Measurements from ENCODE around the gene DYNLRB1.
"Not testable (repeated sequence)": the region's sequence is repeated elsewhere in the genome, so short reads cannot be mapped to it uniquely, and the experiment has no call there.

The DYNLRB1 gene

DNA sequence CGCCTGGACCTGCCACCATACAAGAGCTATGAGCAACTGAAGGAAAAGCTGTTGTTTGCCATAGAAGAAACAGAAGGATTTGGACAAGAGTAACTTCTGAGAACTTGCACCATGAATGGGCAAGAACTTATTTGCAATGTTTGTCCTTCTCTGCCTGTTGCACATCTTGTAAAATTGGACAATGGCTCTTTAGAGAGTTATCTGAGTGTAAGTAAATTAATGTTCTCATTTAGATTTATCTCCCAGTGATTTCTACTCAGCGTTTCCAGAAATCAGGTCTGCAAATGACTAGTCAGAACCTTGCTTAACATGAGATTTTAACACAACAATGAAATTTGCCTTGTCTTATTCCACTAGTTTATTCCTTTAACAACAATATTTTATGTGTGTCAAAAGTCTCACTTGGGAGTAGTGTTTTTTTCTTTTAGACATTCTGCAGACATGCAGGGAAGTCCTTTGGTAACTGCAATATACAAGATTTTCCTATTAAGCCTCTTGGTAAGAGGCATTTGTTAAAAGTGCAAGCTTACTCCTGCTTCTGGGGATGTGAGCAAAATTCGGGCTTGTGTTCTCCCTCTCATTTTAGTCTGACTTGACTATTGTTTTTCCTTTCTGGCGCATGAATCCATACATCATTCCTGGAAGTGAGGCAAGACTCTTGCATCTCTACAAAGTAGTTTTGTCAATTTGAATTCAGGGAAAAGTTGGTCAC is 8.4 kb upstream of the DYNLRB1 start:
- no peak overlapping the region for H3K4me3 Mint-ChIP-seq
- no peaks in the 10 kb centered on the region for H3K9me3 Mint-ChIP-seq
- peaks cover 9% of the 10 kb centered on the region for H3K4me1 Mint-ChIP-seq
- no peak for TF ChIP-seq CTCF (IDR thresholded peaks at IDR 0.05; ENCODE audit: unreplicated experiment in 3 of 3)
- H3K27ac Mint-ChIP-seq: no peak overlapping the region
- no peaks in the 10 kb centered on the region for H3K27me3 Mint-ChIP-seq (ENCODE audit: low read depth)
- H3K36me3 Mint-ChIP-seq (ENCODE audit: low read depth): peaks cover 61% of the 10 kb centered on the region

GRCh38 chr20:34510575-34510974 is 5.6 kb upstream of the DYNLRB1 start:
- Mint-ChIP-seq H3K4me3 (no peak overlapping the region), H3K36me3 (ENCODE audit: low read depth) (peaks cover 47% of the 10 kb centered on the region), H3K27ac (peak overlapping the region; percentile 67 to 98 (median 94)), H3K9me3 (no peaks in the 10 kb centered on the region), H3K4me1 (peaks cover 34% of the 10 kb centered on the region), H3K27me3 (ENCODE audit: low read depth) (peaks cover 2% of the 10 kb centered on the region)
- no peak for TF ChIP-seq CTCF (IDR thresholded peaks at IDR 0.05; ENCODE audit: unreplicated experiment in 3 of 3)

- H3K4me3 Mint-ChIP-seq: peak overlapping the region; percentile 34 to 65 (median 51)
- no peak for TF ChIP-seq CTCF (IDR thresholded peaks at IDR 0.05; ENCODE audit: unreplicated experiment in 3 of 3)
- H3K4me1 Mint-ChIP-seq: peaks cover 41% of the 10 kb centered on the region
- H3K36me3 Mint-ChIP-seq (ENCODE audit: low read depth): peaks cover 34% of the 10 kb centered on the region
- H3K27ac Mint-ChIP-seq: peak overlapping the region; percentile 94 to 98 (median 94)
- no peaks in the 10 kb centered on the region for H3K9me3 Mint-ChIP-seq
- H3K27me3 Mint-ChIP-seq (ENCODE audit: low read depth): peaks cover 3% of the 10 kb centered on the region
Observed at GRCh38 chr20:34511891-34512265, 4.3 kb upstream of the DYNLRB1 start.

DNA sequence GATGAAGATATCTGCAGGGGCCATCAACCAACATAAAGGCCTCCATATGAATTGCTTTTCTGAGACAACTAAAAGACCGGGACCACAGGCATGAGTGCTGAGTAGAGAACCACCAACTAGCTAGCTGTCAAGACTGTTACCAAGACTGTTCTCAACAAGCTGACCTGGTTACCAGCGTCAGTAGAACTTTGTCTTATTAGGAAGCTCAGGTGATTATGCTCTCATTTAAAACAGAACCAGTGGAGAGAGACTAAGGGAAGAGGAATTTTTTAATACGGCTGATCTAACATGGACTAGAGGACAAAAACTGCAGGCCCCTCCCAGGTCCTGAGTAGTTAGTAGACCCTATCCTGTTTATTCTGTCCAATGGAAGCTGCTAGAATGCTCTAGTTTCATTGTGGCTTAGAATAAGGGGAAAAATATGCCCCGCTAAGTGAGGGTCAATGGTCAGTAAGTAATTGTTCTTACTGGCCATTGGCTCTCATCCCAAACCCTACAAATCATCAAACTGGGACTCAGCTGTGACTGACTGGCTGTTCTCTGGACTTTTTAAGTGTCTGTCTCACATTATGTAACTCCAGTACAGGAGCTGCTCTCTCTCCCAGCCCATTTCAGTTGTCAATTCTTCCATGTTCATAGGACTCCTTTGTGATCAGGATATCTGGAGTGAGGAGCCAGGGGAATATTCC is 3.8 kb upstream of the DYNLRB1 start:
- H3K27ac Mint-ChIP-seq: peak overlapping the region; percentile 94 to 98 (median 94)
- peaks cover 3% of the 10 kb centered on the region for H3K27me3 Mint-ChIP-seq (ENCODE audit: low read depth)
- peak overlapping the region; percentile 51 to 74 (median 65) for H3K4me3 Mint-ChIP-seq
- H3K36me3 Mint-ChIP-seq (ENCODE audit: low read depth): peaks cover 30% of the 10 kb centered on the region
- no peaks in the 10 kb centered on the region for H3K9me3 Mint-ChIP-seq
- peaks cover 41% of the 10 kb centered on the region for H3K4me1 Mint-ChIP-seq
- no peak for TF ChIP-seq CTCF (IDR thresholded peaks at IDR 0.05; ENCODE audit: unreplicated experiment in 3 of 3)

DNA sequence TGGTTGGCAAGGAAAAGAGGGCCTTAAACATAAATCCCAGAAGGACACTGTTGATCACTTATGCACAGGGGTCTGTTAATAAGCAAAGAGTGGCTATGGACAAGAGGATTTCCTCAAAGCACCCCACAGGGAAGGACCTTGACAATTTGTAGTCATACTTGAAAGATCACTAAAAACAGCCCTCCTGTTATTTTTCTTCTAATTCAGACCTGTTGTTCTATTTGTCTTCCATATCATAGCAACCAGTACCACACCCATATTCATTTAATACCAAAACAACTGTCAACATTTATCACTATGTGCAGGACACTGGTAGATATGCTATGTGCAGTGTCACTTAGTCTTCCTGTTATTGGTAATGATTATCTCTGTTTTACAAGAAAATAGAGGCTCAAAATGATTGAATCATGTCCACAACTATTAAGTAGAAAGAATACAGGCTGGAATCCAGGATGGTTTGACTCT is 3.2 kb upstream of the DYNLRB1 start:
- peaks cover 44% of the 10 kb centered on the region for H3K4me1 Mint-ChIP-seq
- H3K4me3 Mint-ChIP-seq: peak overlapping the region; percentile 46 to 74 (median 57)
- TF ChIP-seq CTCF (IDR thresholded peaks at IDR 0.05; ENCODE audit: unreplicated experiment in 3 of 3): no peak
- H3K27me3 Mint-ChIP-seq (ENCODE audit: low read depth): peaks cover 3% of the 10 kb centered on the region
- H3K9me3 Mint-ChIP-seq: no peaks in the 10 kb centered on the region
- peaks cover 26% of the 10 kb centered on the region for H3K36me3 Mint-ChIP-seq (ENCODE audit: low read depth)
- H3K27ac Mint-ChIP-seq: peak overlapping the region; percentile 45 to 98 (median 94)

DNA sequence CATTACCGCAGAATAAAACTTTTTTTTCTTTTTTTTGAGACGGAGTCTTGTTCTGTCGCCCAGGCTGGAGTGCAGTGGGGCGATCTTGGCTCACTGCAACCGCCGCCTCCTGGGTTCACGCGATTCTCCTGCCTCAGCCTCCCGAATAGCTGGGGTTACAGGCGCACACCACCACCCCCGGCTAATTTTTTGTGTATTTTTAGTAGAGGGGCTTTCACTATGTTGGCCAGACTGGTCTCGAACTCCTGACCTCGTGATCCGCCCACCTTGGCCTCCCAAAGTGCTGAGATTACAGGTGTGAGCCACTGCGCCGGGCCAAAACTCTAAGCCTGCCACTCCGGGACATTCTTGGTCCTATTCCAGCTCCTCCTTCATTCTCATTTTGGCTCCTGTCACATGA is 2.2 kb upstream of the DYNLRB1 start:
- not testable (repeated sequence) for H3K9me3 Mint-ChIP-seq; H3K27me3 Mint-ChIP-seq (ENCODE audit: low read depth)
- peak overlapping the region in 2 of 3 experiments; percentile 19 to 98 for H3K4me3 Mint-ChIP-seq
- H3K36me3 Mint-ChIP-seq (ENCODE audit: low read depth): peaks cover 23% of the 10 kb centered on the region
- peaks cover 51% of the 10 kb centered on the region for H3K4me1 Mint-ChIP-seq
- peak overlapping the region; percentile 44 to 100 (median 96) for H3K27ac Mint-ChIP-seq

Data from nephron (organoid).